B cell (primary cell): Measurements from ENCODE around the gene COL16A1. TPM values are rescaled to one million over a fixed set of nuclear protein-coding genes. Genes with fewer than 3 reads are reported as not detected.

ENCODE experiments used
- ATAC-seq: fragments of 200-7000 bp; cut with Tn5 transposase; one replicate; pipeline ENCODE4 v1.10.0; 2021; ENCODE audit warnings: low read depth, mild to moderate bottlenecking, moderate number of reproducible peaks, moderate library complexity
- CTCF ChIA-PET: fragments of 350-600 bp; sonication (Branson Sonifier 250); formaldehyde crosslinking; loops from one replicate; lab custom pipeline; 2021; ENCODE audit warnings: antibody characterized with exemption, inconsistent platforms; lab: Charles Lee
- POLR2A ChIA-PET: fragments of 350-600 bp; sonication (Branson Sonifier 250); formaldehyde crosslinking; loops from one replicate; lab custom pipeline; 2021; ENCODE audit warnings: antibody characterized with exemption; lab: Charles Lee
- DNase-seq: peaks from one replicate; pipeline ENCODE4 v3.0.0; 2013
- H2AFZ ChIP-seq: 2 replicates; pipeline ENCODE4 v1.6.1; 2012; ENCODE audit warnings: mild to moderate bottlenecking, low read depth, low read length; ENCODE audit not compliant: insufficient read depth, poor library complexity, severe bottlenecking
- H3K27ac ChIP-seq, 2 donors: 1 replicate in 1 of 2; 2 replicates in 1 of 2; pipeline ENCODE4 v1.5.1; 2012 to 2013; ENCODE audit warnings: low read length in 2 of 2, mild to moderate bottlenecking in 2 of 2, moderate library complexity in 1 of 2
- H3K27me3 ChIP-seq, 4 experiments: fragments of 200-600 bp in 1 of 4; sonication (generic) in 1 of 4; replicated peaks in 1 of 4; 1 replicate in 2 of 4; 2 replicates in 2 of 4; pipeline versions ENCODE4 v1.6.1 to v1.7.0; 2013 to 2016; ENCODE audit warnings: low read length in 3 of 4, mild to moderate bottlenecking in 2 of 4, mixed read lengths in 1 of 4, moderate library complexity in 1 of 4; ENCODE audit not compliant: insufficient read depth in 4 of 4, control insufficient read depth in 3 of 4; ENCODE audit errors: control extremely low read depth in 1 of 4
- H3K36me3 ChIP-seq, 2 experiments: replicated peaks in 1 of 2; 1 replicate in 1 of 2; 2 replicates in 1 of 2; pipeline versions ENCODE4 v1.6.1 to v1.7.1; 2013; ENCODE audit warnings: low read length in 1 of 2; ENCODE audit not compliant: insufficient read depth in 2 of 2, control insufficient read depth in 1 of 2; ENCODE audit errors: control extremely low read depth in 1 of 2, extremely low read depth in 1 of 2
- H3K4me1 ChIP-seq, 2 donors: fragments of 200-600 bp in 1 of 2; sonication (generic) in 1 of 2; 1 replicate in 1 of 2; 2 replicates in 1 of 2; pipeline versions ENCODE4 v1.5.1 to v1.6.1; 2013 to 2017; ENCODE audit warnings: low read length in 2 of 2; ENCODE audit not compliant: control insufficient read depth in 2 of 2, insufficient read depth in 2 of 2
- H3K4me2 ChIP-seq: replicated peaks from 2 replicates; pipeline ENCODE3; 2012; ENCODE audit warnings: mild to moderate bottlenecking, low read depth, low read length; ENCODE audit not compliant: poor library complexity, severe bottlenecking
- H3K4me3 ChIP-seq, 5 experiments: fragments of 200-600 bp in 1 of 5; sonication (generic) in 1 of 5; 1 replicate in 3 of 5; 2 replicates in 2 of 5; pipeline versions ENCODE4 v1.5.1 to v1.7.0; 2011 to 2016; ENCODE audit warnings: low read length in 4 of 5, mild to moderate bottlenecking in 4 of 5, low read depth in 2 of 5, control low read depth in 1 of 5, moderate library complexity in 1 of 5; ENCODE audit not compliant: insufficient read depth in 1 of 5; ENCODE audit errors: control extremely low read depth in 1 of 5, extremely low read depth in 1 of 5
- H3K79me2 ChIP-seq: fragments of 200-600 bp; sonication (generic); one replicate; pipeline ENCODE4 v1.6.0; 2016; ENCODE audit warnings: low read length; ENCODE audit not compliant: control insufficient read depth, insufficient read depth
- H3K9ac ChIP-seq: fragments of 200-600 bp; sonication (generic); 2 replicates; pipeline ENCODE4 v1.6.1; 2017; ENCODE audit warnings: mild to moderate bottlenecking, low read length, moderate library complexity
- H3K9me3 ChIP-seq, 3 donors: one replicate each; pipeline versions ENCODE4 v1.6.1 to v1.7.1; 2013; ENCODE audit warnings: low read length in 2 of 3; ENCODE audit not compliant: control insufficient read depth in 2 of 3, insufficient read depth in 1 of 3; ENCODE audit errors: control extremely low read depth in 1 of 3
- H4K20me1 ChIP-seq: 2 replicates; pipeline ENCODE4 v1.6.0; 2012; ENCODE audit warnings: mild to moderate bottlenecking, low read length; ENCODE audit not compliant: insufficient read depth, control insufficient read depth, poor library complexity, severe bottlenecking
- H3K27ac Mint-ChIP-seq: one replicate; pipeline ENCODE4 v1.8.0; 2021; ENCODE audit warnings: mixed read lengths
- H3K27me3 Mint-ChIP-seq: one replicate; pipeline ENCODE4 v1.8.0; 2021; ENCODE audit warnings: mixed read lengths
- H3K4me1 Mint-ChIP-seq: one replicate; pipeline ENCODE4 v1.8.0; 2021; ENCODE audit warnings: mixed read lengths
- H3K4me3 Mint-ChIP-seq: one replicate; pipeline ENCODE4 v1.8.0; 2021; ENCODE audit warnings: mixed read lengths
- H3K9me3 Mint-ChIP-seq: one replicate; pipeline ENCODE4 v1.8.0; 2022; ENCODE audit warnings: mixed read lengths; ENCODE audit not compliant: insufficient read depth
- EZH2 ChIP-seq: IDR thresholded peaks from 2 replicates; pipeline ENCODE4 v1.6.1; 2012; ENCODE audit warnings: borderline replicate concordance, low read depth, mild to moderate bottlenecking, moderate library complexity, low read length; ENCODE audit not compliant: insufficient read depth, poor library complexity, severe bottlenecking
- WGBS: methylation state at CpG from one replicate; pipeline ENCODE4 v1.1.5; 2013; ENCODE audit warnings: missing lambda C conversion rate; ENCODE audit not compliant: insufficient coverage; 5-methylcytosine and 5-hydroxymethylcytosine counted together
- intact Hi-C: fragments of 100-400 bp; cut with micrococcal nuclease; formaldehyde crosslinking; loops from one replicate; pipeline ENCODE4 v1.10.0; 2022
- polyA plus RNA-seq: library from polyadenylated mRNA; depleted of rRNA; stranded (reverse); fragments of >200 nt; gene quantifications from 2 replicates; pipeline ENCODE4 v1.2.3, GENCODE V29; 2012
- total RNA-seq, 2 donors: library from RNA; stranded (reverse); fragments of 120-200 nt in 1 of 2; gene quantifications; 1 replicate in 1 of 2; 2 replicates in 1 of 2; pipeline versions ENCODE4 v1.2.3 to v1.2.4, GENCODE V29; 2013 to 2022
- TF ChIP-seq, protein P1 (sequence below): fragments of 200-600 bp; IDR thresholded peaks from one replicate; pipeline ENCODE4 v1.8.0; 2022; ENCODE audit warnings: antibody characterized with exemption, mild to moderate bottlenecking

The COL16A1 gene
- total and polyA plus RNA-seq, 2 donors (not counting 1 experiment from before 2014, with no cell fraction given), result 0.07 TPM; not detected in 1

DNA sequence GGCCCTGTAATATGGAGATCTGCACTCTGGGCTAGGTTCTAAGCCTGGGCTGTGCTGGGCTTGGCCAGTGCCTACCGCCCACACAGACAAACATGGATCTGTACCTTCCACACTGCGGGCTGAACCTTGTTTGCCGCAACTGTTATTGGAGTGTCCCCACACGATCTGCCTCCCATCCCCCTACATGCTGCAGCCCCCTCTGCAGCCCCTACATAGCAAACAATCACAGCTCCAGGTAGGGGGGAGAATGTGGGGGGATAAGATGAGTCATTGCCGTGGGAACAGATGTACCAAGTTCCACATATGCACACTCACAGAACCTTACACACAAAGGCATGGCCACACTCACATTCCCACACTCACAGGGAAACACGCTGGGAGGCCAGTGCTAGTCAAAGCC, 88.4 kb downstream of the COL16A1 start:
- Histone ChIP-seq H3K4me3 (no peak overlapping the region), H3K4me2 (no peak overlapping the region), H3K36me3 (no peaks in the 10 kb centered on the region), H3K9me3 (peaks cover 0 to 5% (median 0%) of the 10 kb centered on the region in 3 donors), H3K79me2 (no peaks in the 10 kb centered on the region), H3K4me1 (peaks cover 13 to 19% of the 10 kb centered on the region in 2 donors), H4K20me1 (no peaks in the 10 kb centered on the region), H2AFZ (no peak overlapping the region), H3K27ac (no peak overlapping the region), H3K9ac (no peak overlapping the region), H3K27me3 (peaks cover 0 to 33% (median 14%) of the 10 kb centered on the region in 4 experiments)
- DNase-seq (no peak), ATAC-seq (no peak)
- Mint-ChIP-seq H3K4me3 (no peak overlapping the region), H3K27ac (no peak overlapping the region), H3K4me1 (peaks cover 22% of the 10 kb centered on the region), H3K27me3 (peaks cover 35% of the 10 kb centered on the region), H3K9me3 (no peaks in the 10 kb centered on the region)
- intact Hi-C loops, result no loop called here
- ChIA-PET POLR2A (no interaction called here), CTCF (no interaction called here)
- 94% methylated on average over 1 of the region's 6 CpGs for WGBS
- no peak for TF ChIP-seq EZH2

DNA sequence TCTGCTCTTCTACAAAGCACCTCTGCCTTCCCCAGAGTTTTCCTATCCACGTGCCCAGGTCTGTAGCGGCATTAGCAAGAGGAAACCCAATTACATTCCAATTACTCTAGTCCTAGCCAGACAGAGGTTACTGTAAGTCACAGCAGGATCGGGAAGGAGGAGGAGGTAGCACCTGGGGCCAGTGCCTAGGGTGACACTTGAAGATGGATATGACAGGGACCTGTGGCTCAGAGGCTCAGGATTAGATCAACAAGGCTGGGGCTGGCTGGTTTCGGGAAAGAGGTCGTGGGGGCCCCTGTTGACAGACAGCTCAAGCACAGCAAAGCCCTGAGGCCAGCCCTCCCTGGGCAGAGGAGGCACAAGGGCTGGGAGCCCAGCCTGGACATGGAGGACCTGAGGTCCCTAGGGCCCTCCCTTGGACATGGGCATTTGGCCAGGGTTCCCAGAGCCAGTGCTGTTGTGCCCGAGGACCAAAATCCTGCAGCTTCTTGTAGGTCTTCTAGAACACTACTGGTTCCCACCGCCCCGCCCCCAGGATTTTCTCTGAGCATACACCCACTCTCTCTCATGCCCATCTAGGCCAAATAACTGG, 89.3 kb downstream of the COL16A1 start:
- Histone ChIP-seq H2AFZ (no peak overlapping the region), H3K4me3 (no peak overlapping the region), H3K36me3 (no peaks in the 10 kb centered on the region), H3K4me1 (peaks cover 13 to 17% of the 10 kb centered on the region in 2 donors), H3K27ac (no peak overlapping the region), H3K4me2 (no peak overlapping the region), H4K20me1 (no peaks in the 10 kb centered on the region), H3K27me3 (peaks cover 0 to 31% (median 14%) of the 10 kb centered on the region in 4 experiments), H3K9me3 (peaks cover 0 to 5% (median 0%) of the 10 kb centered on the region in 3 donors), H3K9ac (no peak overlapping the region), H3K79me2 (no peaks in the 10 kb centered on the region)
- no peak for TF ChIP-seq EZH2
- TF ChIP-seq, protein P1, sequence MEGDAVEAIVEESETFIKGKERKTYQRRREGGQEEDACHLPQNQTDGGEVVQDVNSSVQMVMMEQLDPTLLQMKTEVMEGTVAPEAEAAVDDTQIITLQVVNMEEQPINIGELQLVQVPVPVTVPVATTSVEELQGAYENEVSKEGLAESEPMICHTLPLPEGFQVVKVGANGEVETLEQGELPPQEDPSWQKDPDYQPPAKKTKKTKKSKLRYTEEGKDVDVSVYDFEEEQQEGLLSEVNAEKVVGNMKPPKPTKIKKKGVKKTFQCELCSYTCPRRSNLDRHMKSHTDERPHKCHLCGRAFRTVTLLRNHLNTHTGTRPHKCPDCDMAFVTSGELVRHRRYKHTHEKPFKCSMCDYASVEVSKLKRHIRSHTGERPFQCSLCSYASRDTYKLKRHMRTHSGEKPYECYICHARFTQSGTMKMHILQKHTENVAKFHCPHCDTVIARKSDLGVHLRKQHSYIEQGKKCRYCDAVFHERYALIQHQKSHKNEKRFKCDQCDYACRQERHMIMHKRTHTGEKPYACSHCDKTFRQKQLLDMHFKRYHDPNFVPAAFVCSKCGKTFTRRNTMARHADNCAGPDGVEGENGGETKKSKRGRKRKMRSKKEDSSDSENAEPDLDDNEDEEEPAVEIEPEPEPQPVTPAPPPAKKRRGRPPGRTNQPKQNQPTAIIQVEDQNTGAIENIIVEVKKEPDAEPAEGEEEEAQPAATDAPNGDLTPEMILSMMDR, result no peak
- 98% methylated on average over 6 of the region's 8 CpGs for WGBS
- intact Hi-C loops, result no loop called here
- Mint-ChIP-seq H3K4me1 (peaks cover 19% of the 10 kb centered on the region), H3K4me3 (no peak overlapping the region), H3K9me3 (no peaks in the 10 kb centered on the region), H3K27ac (no peak overlapping the region), H3K27me3 (peaks cover 31% of the 10 kb centered on the region)
- ChIA-PET CTCF (interaction anchor here (1.0 kb wide), 1 partner anchor 20 kb away, joined by 3 read pairs; no protein-coding TSS in a partner anchor), POLR2A (interaction anchor here (0.5 kb wide), 1 partner anchor 31 kb away, joined by 4 read pairs; no protein-coding TSS in a partner anchor)
- DNase-seq (no peak), ATAC-seq (no peak)
